ENCODE data around the gene RRP36.

GRCh38 chr6:43060034-43060754 lies 38.8 kb downstream of the RRP36 start:
- TF ChIP-seq CTCF (IDR thresholded peaks at IDR 0.05; ENCODE audit: poor library complexity, severe bottlenecking) (no peak), MXI1 (conservative IDR thresholded peaks at IDR 0.05; ENCODE audit: poor library complexity, severe bottlenecking) (no peak), EP300 (conservative IDR thresholded peaks at IDR 0.05; ENCODE audit: poor library complexity, severe bottlenecking) (no peak), POLR2AphosphoS5 (IDR thresholded peaks at IDR 0.05) (no peak), EZH2 (IDR thresholded peaks at IDR 0.05; ENCODE audit: borderline replicate concordance, insufficient read depth, low read length, poor library complexity, severe bottlenecking) (no peak), RAD21 (conservative IDR thresholded peaks at IDR 0.05) (no peak), REST (IDR thresholded peaks at IDR 0.05; ENCODE audit: borderline replicate concordance) (no peak)

Data from neural cell (in vitro differentiated cells).